NCI-H146 treated with DMSO at 0.1 percent for 48 hours (cell line): Measurements from ENCODE around the gene ANKRD11.
"Not testable (repeated sequence)": the region's sequence is repeated elsewhere in the genome, so short reads cannot be mapped to it uniquely, and the experiment has no call there.

ENCODE experiments used
- DNase-seq: peaks from one replicate; lab custom pipeline; 2025; ENCODE audit not compliant: unreplicated experiment; lab: John Stamatoyannopoulos, UW

ANKRD11 gene

DNA sequence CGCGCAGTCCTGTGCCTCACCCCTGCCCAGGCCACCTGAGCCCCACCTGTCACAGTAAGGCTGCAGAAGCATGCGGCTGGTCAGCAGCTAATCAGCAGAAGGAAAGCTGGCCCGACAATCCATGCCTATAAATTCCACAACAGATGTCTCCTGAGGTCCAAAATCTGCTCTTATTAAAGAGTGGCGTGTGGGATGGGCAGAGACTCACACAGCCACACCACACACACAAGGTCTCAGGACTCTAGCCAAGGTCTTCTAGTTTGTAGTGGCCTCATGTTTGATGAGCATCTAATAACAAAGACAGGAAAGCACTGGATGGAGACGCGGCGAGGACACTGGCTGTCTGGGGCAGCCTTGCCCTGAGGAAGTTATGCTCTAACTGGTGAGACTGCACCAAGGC is 55.9 kb downstream of the ANKRD11 start:
- no peak for DNase-seq

DNA sequence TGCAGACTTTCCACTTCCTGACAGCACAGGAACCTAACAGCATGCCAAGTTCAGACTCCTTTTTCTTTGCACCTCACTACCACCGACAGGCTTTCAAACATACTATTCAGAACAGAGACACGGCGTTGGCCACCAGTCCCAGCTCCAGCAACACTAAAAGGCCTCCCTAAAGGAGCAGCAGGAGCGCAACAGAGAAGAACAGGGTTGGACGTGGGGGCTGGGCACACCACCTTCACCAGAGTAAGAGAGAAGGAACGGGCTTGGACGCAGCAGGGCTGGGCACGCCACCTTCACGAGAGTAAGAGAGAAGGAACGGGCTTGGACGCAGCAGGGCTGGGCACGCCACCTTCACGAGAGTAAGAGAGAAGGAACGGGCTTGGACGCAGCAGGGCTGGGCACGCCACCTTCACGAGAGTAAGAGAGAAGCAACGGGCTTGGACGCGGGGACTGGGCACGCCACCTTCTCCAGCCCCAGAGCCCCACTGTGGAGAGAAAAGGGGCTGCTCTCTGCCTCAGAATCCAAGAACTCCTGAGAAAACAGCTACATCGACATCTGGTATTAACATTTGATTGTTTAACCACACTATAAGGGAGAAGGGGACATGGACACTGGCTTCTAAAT is 56.9 kb downstream of the ANKRD11 start:
- not testable (repeated sequence) for DNase-seq

DNA sequence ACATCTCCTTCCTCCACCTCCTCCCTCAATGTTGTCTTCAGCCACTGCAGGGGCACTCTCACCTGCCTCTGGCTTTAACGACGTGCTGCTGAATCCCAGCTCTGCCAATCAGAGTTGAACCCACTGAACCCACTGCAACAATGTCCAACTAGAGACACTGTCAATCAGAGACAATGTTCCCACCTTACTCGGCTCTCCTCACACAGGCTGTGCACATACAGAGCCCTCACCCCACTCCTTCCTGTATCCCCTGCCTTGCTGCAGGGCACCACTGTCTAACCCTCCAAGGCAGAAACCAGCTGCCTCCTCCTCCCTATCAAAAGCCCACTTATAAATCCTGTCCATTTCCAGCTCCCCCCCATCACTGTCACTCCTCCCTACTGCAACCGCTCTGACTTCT is 58.7 kb downstream of the ANKRD11 start:
- no peak for DNase-seq

DNA sequence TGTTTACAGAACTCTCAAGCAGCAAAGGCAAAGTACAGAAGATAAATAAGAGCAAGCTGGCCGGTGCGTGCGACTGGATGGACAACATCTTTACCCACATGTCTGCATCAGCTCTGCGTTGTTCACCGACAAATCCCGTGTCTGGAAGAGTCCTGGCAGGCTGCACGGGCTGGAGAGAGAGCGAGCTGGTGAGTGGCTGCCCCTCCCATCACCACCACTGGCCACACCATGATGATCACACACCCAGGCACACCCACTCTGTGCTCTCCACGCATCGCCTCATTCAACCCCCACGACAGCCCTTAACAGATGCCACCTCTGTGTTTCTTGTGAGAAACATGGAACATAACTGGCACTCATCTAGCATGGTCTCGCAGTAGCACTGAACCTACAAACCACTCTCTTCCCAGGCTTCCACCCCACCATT is 59.2 kb downstream of the ANKRD11 start:
- no peak for DNase-seq

DNA sequence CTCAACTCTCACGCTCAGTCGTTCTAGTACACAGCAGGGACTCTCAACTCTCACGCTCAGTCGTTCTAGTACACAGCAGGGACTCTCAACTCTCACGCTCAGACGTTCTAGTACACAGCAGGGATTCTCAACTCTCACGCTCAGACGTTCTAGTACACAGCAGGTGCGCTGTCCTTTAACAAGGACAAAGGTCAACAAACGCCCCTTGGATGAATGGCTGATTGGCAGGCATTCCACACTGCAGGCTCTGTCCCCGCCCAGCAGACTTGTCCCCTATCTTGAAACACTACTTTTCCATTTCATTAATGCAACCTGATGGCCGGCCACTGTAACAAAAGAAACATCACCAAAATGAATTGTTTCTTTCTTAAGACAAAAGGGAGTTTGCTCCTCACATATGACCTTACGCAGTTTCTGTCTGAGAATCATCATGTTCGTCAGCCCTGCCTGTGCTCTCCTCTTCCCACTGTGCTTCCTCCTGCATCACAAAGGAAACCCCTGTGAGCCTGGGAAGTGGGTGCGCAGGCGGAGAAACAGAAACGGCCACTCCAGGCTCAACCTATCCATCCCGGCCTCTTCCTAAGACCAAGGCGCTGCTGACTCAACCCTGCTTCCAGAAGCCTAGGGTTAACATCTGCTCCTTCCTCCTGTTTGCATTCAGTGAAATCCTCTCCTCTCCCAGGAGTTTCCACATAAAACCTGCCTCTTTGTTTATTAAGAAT is 59.8 kb downstream of the ANKRD11 start:
- DNase-seq, result no peak

DNA sequence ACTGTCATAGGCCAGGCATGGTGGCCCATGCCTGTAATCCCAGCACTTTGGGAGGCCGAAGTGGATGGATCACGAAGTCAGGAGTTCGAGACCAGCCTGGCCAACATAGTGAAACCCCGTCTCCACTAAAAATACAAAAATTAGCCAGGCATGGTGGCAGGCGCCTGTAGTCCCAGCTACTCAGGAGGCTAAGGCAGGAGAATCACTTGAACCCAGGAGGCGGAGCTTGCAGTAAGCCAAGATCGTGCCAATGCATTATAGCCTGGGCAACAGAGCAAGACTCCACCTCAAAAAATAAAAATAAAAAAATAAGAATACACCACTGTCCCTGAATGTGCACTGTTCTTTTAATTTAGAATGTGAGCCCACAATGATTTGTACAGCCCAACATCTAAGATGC is 61.8 kb downstream of the ANKRD11 start:
- not testable (repeated sequence) for DNase-seq

DNA sequence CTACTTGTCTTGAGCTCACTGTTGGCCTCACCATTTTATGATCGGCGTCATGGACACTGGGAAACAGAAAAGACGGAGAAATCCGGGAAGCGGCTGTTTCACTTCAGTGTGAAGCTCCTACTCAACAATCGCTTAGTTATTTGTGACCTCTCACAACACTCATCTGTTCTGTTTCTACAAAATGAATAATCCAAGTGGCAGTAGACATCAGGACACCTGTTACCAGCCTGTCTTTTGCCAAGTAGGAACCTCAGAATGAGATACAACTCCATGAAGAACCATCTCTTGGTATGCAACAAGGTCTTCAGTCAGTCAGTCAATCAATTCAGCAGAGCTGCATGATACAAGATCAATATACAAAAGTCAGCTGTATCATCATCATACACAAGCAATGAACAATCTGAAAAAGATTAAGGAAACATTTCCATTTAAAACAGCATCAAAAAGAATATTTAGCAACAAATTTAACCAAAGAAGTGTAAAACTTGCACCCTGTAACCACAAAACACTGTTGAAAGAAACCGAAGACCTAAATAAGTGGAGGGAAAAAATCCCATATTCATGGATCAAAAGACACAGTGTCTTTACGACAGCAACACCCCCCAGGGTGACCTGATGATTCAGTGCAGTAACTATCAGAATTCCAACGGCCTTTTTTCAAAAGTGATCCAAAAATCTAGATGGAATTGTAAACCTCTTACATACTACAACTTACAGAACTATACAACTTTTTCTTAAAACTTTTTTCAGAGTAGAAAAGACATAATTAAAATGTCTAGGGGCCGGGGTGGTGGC is 63.4 kb downstream of the ANKRD11 start:
- DNase-seq, result no peak

DNA sequence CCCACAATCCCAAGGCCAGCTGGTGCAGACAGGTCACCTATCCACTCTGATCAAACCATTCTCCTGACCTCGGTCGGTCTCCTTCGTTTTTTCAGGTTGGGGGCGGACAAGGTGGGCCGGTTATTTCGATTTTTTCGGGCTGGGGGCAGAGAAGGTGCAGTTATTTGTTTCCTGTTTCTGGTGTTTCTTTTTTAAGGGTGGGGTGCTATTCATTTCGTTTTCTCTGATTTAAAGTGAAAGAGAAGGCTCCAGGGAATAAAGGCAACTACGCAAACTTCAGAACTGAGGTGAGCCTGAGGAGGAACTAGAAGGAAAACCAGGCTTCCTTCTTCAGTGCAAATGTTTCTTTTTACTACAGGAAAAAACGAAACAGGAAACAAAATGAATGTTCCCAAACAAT is 64.8 kb downstream of the ANKRD11 start:
- DNase-seq, result no peak

DNA sequence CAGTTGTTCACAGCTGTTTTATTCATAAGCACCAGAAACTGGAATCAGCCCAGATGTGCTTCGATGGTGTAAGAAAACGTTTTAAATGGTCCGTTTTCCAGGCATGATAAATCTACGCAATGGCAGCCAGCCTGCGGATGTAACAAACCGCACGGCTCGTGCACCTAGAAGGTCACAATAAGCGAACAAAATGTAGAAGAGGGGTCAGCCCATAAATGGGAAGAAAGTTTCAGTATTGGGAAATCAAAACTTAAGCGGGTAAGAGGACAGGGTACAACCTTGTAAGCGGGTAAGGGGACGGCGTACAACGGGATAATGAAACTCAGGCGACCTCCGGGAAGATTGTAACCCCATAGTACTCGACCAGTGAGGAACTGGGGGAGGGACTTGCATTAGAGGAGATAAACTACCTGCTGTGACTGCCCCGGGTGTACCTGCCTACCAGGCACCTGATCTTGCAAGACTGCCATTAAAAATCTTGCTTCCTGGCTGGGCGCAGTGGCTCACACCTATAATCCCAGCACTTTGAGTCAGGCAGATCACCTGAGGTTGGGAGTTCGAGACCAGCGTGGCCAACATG is 66.6 kb downstream of the ANKRD11 start:
- no peak for DNase-seq

DNA sequence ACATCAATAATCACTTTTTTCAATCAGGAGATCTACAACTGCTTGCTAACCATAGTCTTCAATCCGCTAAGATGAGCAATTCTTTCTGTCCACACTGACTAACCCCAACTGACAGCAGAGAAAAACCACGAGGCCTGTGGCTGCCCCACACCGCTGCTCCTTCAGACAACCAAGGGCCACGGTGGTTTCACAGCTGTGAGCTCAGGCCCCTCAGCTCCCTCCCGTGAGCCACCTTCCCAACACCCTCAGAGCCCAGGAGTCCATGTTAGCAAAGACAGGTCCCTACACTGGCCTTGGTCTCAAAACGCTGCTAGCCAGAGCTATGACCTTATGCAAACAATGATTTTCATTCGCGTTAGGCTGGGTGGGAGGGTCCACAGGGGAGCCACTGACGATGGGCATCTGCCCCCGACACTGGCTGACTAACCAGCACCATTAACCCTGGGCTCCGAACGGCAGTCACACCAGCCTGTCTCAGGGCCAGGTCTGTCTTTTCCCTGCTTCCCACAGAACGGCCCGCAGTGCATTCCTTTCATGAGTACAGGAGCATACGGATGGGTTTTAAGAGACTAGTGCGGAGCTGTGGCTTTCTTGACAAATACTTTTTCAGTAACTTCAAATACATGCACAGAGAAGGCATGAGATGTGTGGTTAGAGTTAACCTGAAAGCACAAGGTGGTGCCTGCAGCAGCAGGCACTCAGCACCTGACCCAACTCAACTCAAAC is 67.3 kb downstream of the ANKRD11 start:
- DNase-seq, result no peak

DNA sequence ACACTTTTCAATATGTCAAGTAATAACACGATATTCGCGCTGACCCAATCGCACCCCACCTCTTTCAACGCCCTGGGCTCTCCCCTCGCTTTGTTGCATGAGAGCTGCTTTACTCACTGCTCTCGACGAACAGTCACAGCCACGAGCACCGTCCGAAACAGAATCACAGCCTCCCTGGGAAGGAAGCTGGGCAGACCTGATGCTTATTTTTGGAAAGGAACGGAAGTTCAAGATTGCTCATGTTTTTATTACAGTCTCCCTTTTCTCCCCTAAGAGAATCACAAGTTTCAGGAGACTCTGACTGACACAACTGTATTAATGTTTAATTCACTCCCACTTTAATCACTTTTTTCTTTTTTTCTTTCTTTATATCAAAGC is 67.8 kb downstream of the ANKRD11 start:
- DNase-seq, result no peak

DNA sequence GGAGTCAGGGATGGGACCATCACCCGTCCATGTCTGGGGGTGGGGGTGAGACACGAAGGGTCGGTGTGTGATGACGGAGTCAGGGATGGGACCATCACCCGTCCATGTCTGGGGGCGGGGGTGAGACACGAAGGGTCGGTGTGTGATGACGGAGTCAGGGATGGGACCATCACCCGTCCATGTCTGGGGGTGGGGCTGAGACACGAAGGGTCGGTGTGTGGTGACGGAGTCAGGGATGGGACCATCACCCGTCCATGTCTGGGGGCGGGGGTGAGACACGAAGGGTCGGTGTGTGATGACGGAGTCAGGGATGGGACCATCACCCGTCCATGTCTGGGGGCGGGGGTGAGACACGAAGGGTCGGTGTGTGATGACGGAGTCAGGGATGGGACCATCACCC is 69.1 kb downstream of the ANKRD11 start:
- DNase-seq, result not testable (repeated sequence)

DNA sequence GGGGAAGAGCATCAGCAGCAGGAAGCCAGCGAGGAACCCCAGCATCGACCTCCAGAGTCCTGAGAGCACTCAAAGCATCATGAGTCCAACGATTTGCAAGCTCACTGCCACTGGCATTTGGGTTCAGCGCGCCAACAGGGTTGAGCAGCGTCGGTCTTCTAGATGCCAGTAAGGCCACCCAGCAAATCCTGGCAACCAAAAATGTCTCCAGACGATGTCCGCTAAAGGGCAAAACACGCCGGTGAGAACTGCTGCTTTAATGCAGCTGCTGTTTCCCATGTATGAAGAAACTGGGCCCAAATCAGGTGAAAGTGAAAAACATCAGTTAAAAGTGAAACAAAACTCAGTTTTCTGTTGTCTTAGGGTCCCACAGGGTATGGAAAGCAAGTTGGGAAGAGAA is 70.2 kb downstream of the ANKRD11 start:
- no peak for DNase-seq

DNA sequence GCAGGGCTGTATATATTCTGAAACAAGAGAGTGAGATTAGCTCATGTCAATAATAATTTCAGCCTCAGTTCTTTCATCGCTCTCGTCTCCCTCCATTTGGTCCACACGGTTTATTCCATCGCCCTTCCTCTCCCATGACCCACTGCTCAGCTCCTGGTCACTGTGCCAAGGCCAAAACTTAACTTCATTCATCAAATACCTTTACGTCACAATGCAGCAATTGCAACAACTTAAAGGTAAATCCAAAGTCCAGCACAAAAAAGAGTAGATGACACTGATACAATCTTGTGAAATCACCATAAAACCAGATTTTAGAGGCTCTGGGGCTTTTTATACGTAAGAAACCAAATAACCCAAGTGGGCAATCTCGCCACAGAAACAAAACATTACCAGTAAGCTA is 72.0 kb downstream of the ANKRD11 start:
- DNase-seq, result no peak

DNA sequence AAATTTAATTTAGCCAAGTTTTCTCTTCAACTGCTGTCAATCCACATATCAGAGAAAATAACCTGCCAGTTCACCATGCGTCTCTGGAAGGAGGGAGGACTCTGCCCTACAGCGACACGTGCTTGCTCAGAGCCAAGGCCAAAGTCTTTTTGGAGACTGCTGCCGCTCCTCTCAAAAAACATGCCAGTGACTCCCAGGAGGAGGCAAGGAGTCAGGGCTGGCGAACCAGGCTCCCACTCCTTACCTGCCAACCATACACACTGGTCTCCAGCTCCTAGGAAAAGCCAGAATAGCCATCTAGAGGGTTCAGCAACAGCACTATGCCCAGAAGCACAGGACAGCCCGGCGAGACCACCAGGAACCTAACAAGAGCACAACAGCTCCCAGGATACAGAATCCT is 73.0 kb downstream of the ANKRD11 start:
- DNase-seq, result no peak

DNA sequence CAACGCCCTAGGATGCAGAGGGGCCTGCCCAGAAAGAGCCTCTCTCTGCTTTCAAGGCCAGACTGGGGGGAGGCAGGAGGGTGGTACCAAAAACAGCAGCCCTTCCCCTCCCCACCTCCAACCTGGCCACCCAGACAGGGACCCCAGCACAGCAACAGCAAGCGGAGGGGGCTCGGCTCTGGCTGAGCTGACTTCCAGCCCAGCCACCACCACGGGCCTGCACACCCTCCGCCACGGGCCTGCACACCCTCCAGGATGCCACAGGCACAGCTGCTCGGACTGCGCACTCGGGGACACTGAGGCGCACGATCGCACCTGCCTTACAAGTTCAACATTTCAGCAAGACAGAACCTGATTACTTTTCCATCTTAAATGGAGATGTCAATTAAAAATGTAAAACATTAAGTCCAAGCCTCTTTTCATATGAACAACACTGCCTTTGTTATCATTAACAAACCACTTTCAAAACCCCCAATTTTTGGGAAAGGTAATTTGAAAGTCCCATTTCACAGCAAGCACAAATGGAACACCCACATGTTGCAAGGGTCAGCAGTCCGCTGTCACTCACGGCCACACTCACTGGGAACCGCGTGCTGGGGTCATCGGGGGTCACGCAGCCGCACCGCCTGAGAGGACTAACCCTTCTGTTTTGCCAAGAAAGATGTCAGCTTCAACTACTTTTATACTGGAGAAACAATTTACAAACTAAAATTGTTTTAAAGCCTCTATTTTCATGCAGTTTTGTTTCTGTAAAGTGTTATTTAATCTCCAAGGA is 76.4 kb downstream of the ANKRD11 start:
- no peak for DNase-seq

DNA sequence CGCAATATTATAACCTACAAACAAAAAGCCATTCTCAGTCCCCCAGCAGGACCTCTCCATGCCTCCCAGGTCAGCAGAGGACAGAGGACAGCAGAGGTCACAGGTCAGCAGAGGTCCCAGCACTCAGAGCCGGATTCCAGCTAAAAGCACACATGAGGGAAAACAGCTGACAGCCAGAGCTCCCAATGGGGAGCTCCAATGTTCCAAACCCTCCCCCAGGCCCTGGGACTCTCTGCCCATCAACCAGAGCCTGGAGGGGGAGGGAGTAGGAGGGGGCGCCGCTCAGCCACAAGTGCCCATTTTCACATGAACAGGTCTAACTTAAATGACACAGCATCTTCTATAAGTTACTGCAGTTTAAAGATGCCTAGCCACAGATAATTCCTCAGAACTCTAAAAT is 77.5 kb downstream of the ANKRD11 start:
- DNase-seq, result no peak

DNA sequence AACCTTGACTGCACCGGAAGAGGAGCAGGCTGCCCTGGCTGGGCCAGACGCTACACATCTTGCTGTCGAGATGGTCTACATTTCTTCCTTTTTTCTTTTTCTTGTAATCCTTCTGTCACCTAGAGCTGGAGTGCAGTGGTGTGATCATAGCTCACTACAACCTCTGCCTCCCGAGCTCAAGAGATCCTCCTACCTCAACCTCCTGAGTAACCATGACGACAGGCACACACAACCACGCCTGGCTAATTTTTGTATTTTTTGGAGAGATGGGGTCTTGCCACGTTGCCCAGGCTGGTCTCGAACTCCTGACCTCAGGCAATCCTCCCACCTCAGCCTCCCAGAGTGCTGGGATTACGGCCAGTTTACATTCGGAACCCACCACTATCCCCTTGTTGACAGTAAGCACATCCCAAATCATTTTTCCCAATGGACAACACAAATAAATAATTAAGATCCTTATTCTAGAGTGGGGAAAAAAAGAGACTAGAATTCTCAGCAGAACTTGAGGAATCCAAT is 79.0 kb downstream of the ANKRD11 start:
- DNase-seq, result no peak

DNA sequence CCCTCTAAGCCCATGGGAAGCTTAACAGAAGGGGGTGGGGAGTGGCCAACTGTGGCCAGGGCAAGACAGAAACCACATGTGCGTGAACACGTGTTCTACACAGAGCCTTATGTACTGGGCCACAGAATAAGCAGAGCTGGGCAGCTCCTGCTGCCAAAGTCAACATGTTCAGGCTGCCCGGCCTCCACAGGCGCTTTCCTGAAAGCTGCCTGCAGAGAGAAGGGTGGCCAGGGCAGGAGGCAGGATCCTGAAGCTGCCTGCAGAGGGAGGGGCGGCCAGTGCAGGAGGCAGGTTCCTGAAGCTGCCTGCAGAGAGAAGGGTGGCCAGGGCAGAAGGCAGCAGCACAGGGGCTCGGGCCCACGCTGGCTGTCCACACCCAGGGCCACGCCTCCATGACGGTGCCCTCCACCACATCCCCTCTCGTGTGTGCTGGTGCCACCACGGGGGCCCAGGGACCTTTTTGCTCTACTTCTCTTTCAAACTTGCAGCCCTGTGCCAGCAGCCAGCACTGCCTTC is 79.5 kb downstream of the ANKRD11 start:
- peak; percentile 73 for DNase-seq

DNA sequence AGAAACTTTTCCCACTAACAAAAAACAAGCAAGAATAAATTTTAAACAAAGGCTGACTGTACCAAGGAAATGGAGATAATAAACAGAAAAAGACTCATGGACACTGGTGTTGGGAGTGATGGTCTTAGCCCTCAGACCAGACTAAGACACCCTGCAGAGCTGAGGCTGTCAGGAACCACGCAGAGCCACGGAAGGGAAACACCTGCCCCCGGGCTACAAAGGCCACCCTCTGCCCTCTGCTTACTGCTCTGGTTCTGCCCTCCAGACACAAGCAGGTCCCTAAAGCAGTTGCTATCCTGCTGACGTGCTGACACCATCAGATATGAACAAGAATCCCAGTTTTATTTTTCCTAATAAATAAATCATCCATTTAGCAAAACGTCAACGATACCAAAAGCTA is 80.0 kb downstream of the ANKRD11 start:
- peak; percentile 17 for DNase-seq
